SKM-1 (cell line): ENCODE data around the gene PRCC.

Experiments used
- DNase-seq: peaks from one replicate; lab custom pipeline; 2025; ENCODE audit not compliant: unreplicated experiment; lab: John Stamatoyannopoulos, UW

PRCC gene

GRCh38 chr1:156841295-156841855, 74.0 kb downstream of the PRCC start:
- no peak for DNase-seq

GRCh38 chr1:156842618-156843300, 75.4 kb downstream of the PRCC start:
- no peak for DNase-seq

GRCh38 chr1:156844102-156844501, 76.8 kb downstream of the PRCC start:
- no peak for DNase-seq

GRCh38 chr1:156844638-156845037, 77.3 kb downstream of the PRCC start:
- no peak for DNase-seq

- DNase-seq = no peak
Observed at GRCh38 chr1:156845055-156845952, 78.0 kb downstream of the PRCC start.

GRCh38 chr1:156845953-156846545, 78.7 kb downstream of the PRCC start:
- no peak for DNase-seq

- no peak for DNase-seq
Observed at GRCh38 chr1:156846643-156847042, 79.3 kb downstream of the PRCC start.

GRCh38 chr1:156847591-156848460, 80.5 kb downstream of the PRCC start:
- DNase-seq = no peak

- no peak for DNase-seq
Observed at GRCh38 chr1:156848461-156849150, 81.3 kb downstream of the PRCC start.

GRCh38 chr1:156849151-156849496, 81.8 kb downstream of the PRCC start:
- no peak for DNase-seq
